Dedifferentiated amniotic fluid mesenchymal stem cell (primary cell): ENCODE data around the gene SENP5.

ENCODE experiments used
- DNase-seq: peaks from one replicate; pipeline ENCODE4 v3.0.0-alpha.2; 2016; ENCODE audit errors: extremely low spot score

SENP5 gene

GRCh38 chr3:196968233-196969133, 100.8 kb downstream of the SENP5 start, which contains the start of gene PIGZ:
Gene PIGZ (minus strand): TSS chr3:196968833. CDS start chr3:196952031, 16,802 bp downstream.
- no peak for DNase-seq

- DNase-seq: no peak
Measured at GRCh38 chr3:196969134-196969659, 101.5 kb downstream of the SENP5 start.

GRCh38 chr3:196969660-196970546, 102.2 kb downstream of the SENP5 start:
- DNase-seq: no peak

DNA sequence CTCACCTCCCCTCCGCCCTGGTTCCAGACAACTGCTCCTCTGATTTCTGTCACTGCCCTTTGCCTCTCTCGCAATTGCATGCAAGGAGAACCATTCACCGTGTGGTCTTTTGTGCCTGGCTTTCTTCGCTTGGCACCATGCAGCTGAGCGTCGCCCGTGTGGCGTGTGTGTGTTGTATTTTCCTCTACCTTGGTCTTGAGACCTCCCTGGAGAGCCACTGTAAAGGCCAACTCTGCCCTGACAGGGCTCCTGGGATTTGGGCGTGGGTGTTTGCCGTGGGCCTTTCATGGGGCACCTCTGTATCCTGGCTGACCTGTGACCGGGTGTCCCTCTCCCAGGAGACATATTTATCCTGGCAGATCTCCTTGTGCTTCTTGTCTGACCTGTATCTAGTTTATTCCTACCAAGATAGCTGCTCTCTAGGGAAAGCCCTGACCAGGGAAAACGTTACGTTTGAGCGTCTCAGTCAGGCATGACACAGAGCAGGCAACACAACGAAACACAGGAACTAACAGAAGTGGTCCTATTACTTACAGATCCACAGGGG, 102.9 kb downstream of the SENP5 start:
- no peak for DNase-seq

DNA sequence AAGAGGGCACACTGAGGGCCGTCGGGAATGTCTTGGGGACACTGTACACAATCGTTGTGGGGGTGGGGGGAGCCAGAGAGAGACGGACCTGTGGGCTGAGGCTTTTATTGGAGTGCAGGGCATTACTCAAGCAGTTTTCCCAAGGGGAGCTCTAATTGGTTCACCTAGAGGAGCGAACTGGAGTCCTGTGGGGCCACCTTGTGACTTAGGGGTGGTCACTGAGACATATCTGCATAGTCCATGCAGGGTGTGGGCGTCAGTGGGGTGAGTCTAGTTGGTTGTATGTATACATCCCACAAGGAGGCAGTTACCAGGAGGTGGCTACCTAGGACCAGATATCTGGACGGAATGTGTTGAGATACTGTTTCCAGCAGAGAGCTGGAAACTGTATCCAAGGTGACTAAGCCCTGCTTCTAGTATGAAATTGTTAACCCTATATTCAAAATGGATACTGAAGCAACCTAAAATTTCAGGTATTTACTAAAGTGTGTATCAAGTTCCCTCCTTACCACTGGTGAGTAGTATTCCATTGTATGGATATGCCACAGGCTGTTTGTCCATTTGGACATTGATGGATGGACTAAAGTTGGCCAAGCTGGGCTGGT, 103.5 kb downstream of the SENP5 start:
- DNase-seq: no peak

- no peak for DNase-seq
Measured at GRCh38 chr3:196974661-196975060, 106.9 kb downstream of the SENP5 start.

DNA sequence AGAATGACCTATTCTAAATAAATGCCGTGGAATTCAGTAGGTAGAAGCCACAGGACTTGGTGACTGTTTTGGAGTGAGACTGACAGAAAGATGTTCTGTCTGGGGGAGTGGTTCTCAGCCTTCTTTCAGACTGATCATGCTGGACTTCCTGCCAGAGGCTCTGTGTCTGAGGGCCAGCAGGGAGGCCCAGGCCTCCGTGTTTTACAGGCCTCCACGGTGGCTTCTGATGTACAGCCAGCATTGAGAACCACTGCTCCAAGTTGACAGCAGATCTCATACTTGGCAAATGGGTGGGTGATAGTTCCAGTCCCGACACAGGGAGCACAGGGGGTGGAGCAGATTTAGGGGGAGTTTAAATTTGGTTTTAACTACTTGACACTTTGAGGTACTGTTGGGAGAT, 107.6 kb downstream of the SENP5 start:
- no peak for DNase-seq

- no peak for DNase-seq
Measured at GRCh38 chr3:196976941-196977340, 109.2 kb downstream of the SENP5 start.

DNA sequence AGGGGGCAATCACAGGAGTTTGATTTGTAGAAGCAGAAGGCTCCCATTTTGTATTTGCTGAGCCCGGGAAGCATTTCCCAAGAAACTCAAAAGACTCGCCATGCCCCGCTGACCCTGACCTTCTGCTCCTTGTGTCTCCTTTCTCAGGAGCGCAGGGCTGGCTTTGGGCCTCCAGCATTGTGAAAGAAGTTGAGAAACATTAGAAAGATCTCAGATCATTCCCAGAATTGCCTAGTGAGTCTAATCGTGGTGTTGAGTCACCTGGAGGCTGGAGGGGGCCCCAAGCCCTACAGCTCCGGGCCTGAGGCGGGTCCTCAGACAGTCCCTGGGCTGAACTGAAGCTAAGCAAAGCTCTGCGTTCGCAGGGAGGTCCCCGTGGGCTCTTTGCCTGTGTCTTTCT, 111.8 kb downstream of the SENP5 start:
- DNase-seq: no peak

DNA sequence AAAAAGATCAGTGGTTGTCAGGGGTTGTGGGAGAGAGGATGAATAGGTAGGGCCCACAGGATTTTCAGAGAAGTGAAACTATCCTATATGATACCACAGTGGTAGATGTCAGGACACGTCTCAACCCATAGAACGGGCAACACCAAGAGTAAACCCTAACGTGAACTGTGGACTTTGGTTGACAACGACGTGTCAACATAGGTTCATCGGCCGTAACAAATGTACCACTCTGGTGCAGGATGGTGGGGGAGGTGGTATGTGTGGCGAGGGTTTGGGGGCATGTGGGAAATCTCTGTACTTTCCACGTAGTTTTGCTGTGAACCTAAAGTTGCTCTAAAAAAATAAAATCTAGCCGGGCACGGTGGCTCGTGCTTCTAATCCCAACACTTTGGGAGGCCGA, 113.9 kb downstream of the SENP5 start:
- DNase-seq: no peak

- DNase-seq: no peak
Measured at GRCh38 chr3:196983186-196983585, 115.5 kb downstream of the SENP5 start.
